ENCODE data around the gene HTR5A. TPM values are rescaled to one million over a fixed set of nuclear protein-coding genes. Genes with fewer than 3 reads are reported as not detected.

HTR5A gene
- total and polyA plus RNA-seq, 2 of the 13 experiments (the other 11 are each of a cell fraction or from before 2014, with no cell fraction given), result not detected

DNA sequence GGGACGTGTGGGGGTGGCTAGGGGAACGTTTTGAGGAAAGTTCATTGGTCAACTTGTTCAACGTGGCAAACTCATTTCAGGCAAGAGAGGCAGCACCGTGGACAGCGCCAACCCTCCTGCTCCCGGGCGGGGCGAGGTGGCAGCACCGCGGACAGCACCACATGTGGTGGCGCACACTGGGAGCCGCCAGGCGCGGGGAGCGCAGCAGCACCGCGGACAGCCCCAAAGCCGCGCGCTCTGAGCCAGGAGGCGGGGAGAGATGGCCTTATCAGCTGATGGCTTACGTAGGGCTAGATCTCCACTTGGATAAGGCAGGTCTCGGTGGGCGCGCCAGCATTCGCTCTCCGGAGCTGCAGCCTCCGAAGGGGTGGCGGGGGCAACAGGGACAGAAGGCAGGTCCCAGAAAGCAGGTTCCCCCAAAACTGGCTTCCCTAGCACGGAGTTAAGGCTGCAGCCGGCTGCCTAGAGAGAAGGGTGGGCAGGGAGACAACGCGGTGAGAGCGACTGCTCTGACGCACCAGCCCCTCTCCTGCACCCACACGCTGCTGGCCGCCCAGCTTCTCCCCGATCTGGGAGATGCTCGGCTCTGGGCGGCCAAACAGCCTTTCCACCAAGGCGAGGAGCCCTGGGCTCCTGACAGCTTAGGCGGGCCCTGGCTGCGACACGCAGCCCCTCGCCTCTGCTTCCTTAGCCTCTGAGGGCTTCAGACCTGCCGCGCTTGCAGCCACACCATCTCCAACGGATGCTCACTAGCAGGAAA is at the start of gene HTR5A (continued):
- TF ChIP-seq, protein P1, sequence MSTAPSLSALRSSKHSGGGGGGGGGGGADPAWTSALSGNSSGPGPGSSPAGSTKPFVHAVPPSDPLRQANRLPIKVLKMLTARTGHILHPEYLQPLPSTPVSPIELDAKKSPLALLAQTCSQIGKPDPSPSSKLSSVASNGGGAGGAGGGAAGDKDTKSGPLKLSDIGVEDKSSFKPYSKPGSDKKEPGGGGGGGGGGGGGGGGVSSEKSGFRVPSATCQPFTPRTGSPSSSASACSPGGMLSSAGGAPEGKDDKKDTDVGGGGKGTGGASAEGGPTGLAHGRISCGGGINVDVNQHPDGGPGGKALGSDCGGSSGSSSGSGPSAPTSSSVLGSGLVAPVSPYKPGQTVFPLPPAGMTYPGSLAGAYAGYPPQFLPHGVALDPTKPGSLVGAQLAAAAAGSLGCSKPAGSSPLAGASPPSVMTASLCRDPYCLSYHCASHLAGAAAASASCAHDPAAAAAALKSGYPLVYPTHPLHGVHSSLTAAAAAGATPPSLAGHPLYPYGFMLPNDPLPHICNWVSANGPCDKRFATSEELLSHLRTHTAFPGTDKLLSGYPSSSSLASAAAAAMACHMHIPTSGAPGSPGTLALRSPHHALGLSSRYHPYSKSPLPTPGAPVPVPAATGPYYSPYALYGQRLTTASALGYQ (CRISPR knock-in tag; IDR thresholded peaks at IDR 0.05), result peak; percentile 98
- TF ChIP-seq DR1 (CRISPR knock-in tag; IDR thresholded peaks at IDR 0.05), result peak; percentile 97
- peak; percentile 99 for TF ChIP-seq SNAPC2 (CRISPR knock-in tag; IDR thresholded peaks at IDR 0.05)
- peak; percentile 99 for TF ChIP-seq MTF1 (CRISPR knock-in tag; IDR thresholded peaks at IDR 0.05)
- TF ChIP-seq ZBTB34 (CRISPR knock-in tag; IDR thresholded peaks at IDR 0.05), result peak; percentile 98
- peak; percentile 100 for TF ChIP-seq SAP130 (CRISPR knock-in tag; IDR thresholded peaks at IDR 0.05; ENCODE audit: low read depth)
- TF ChIP-seq, protein P2, sequence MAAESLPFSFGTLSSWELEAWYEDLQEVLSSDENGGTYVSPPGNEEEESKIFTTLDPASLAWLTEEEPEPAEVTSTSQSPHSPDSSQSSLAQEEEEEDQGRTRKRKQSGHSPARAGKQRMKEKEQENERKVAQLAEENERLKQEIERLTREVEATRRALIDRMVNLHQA (CRISPR knock-in tag; IDR thresholded peaks at IDR 0.05), result peak; percentile 96; the same call in 1 of the 2 replicates
- TF ChIP-seq HES4 (CRISPR knock-in tag; IDR thresholded peaks at IDR 0.05; ENCODE audit: borderline replicate concordance), result peak; percentile 100
- peak; percentile 99 for TF ChIP-seq ZNF224 (CRISPR knock-in tag; IDR thresholded peaks at IDR 0.05)
- TF ChIP-seq PAX8 (CRISPR knock-in tag; IDR thresholded peaks at IDR 0.05; ENCODE audit: borderline replicate concordance), result peak; percentile 100
- peak; percentile 99 for TF ChIP-seq ZBTB8A (CRISPR knock-in tag; IDR thresholded peaks at IDR 0.05; ENCODE audit: borderline replicate concordance, low read depth)
- peak; percentile 100 for TF ChIP-seq EED (CRISPR knock-in tag; IDR thresholded peaks at IDR 0.05)
- TF ChIP-seq, protein P3, sequence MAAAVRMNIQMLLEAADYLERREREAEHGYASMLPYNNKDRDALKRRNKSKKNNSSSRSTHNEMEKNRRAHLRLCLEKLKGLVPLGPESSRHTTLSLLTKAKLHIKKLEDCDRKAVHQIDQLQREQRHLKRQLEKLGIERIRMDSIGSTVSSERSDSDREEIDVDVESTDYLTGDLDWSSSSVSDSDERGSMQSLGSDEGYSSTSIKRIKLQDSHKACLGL (CRISPR knock-in tag; IDR thresholded peaks at IDR 0.05), result peak; percentile 100
- peak; percentile 99 for TF ChIP-seq ZNF775 (CRISPR knock-in tag; IDR thresholded peaks at IDR 0.05; ENCODE audit: borderline replicate concordance)
- peak; percentile 100 for TF ChIP-seq MED13 (CRISPR knock-in tag; IDR thresholded peaks at IDR 0.05)
- 0 out of 2 replicates have a peak, but pooled peaks have one; percentile 55 for TF ChIP-seq RNF2 (conservative IDR thresholded peaks at IDR 0.05; ENCODE audit: low read depth)
- TF ChIP-seq ZFAT (CRISPR knock-in tag; conservative IDR thresholded peaks at IDR 0.05), result peak; percentile 98
- peak; percentile 99 for TF ChIP-seq AKNA (CRISPR knock-in tag; IDR thresholded peaks at IDR 0.05; ENCODE audit: borderline replicate concordance)
- TF ChIP-seq ZNF329 (CRISPR knock-in tag; IDR thresholded peaks at IDR 0.05; ENCODE audit: low read depth), result peak; percentile 98
